Gastroesophageal sphincter (tissue), 4 donors: ENCODE measurements around the gene SMYD4. TPM values are rescaled to one million over a fixed set of nuclear protein-coding genes. Genes with fewer than 3 reads are reported as not detected.
A peak's percentile ranks its signal among the peaks of the same experiment; 100 is the strongest.
"Not testable (repeated sequence)": the region's sequence is repeated elsewhere in the genome, so short reads cannot be mapped to it uniquely, and the experiment has no call there.

Experiments used
- ATAC-seq: fragments of 150-250 bp; one replicate; pipeline ENCODE4 v1.9.1; 2016; ENCODE audit warnings: mild to moderate bottlenecking, moderate library complexity
- H3K27ac ChIP-seq, 4 donors: fragments of 200-600 bp; sonication (generic) in 3 of 4; 1 replicate in 3 of 4; 2 replicates in 1 of 4; pipeline ENCODE4 v1.5.1; 2016 to 2019
- H3K27me3 ChIP-seq: fragments of 200-600 bp; sonication (generic); one replicate; pipeline ENCODE4 v1.5.1; 2019
- H3K36me3 ChIP-seq, 2 donors: fragments of 200-600 bp; sonication (generic); one replicate each; pipeline ENCODE4 v1.5.1; 2019; ENCODE audit warnings: control low read depth in 1 of 2
- H3K4me1 ChIP-seq, 3 donors: fragments of 200-600 bp; sonication (generic); 1 replicate in 2 of 3; 2 replicates in 1 of 3; pipeline ENCODE4 v1.5.1; 2016 to 2019; ENCODE audit warnings: control low read depth in 2 of 3
- H3K4me3 ChIP-seq, 2 donors: fragments of 200-600 bp; sonication (generic); one replicate each; pipeline ENCODE4 v1.5.1; 2019; ENCODE audit warnings: mild to moderate bottlenecking in 1 of 2, moderate library complexity in 1 of 2
- H3K9me3 ChIP-seq, 3 donors: fragments of 200-600 bp; sonication (generic); one replicate each; pipeline ENCODE4 v1.5.1; 2017 to 2019; ENCODE audit warnings: control low read depth in 2 of 3
- CTCF ChIP-seq, 4 experiments: fragments of 200-600 bp in 2 of 4; fragments of 450-650 bp in 2 of 4; sonication (generic) in 1 of 4; IDR thresholded peaks; one replicate each; pipeline ENCODE4 v1.5.1; 2017 to 2019; ENCODE audit warnings: antibody characterized with exemption in 4 of 4, mild to moderate bottlenecking in 2 of 4, moderate library complexity in 2 of 4
- EP300 ChIP-seq: sonication (generic); formaldehyde crosslinking; IDR thresholded peaks from one replicate; pipeline ENCODE4 v1.6.1; 2017; ENCODE audit warnings: antibody characterized with exemption, mild to moderate bottlenecking
- POLR2A ChIP-seq, 2 donors: fragments of 450-650 bp; IDR thresholded peaks; one replicate each; pipeline ENCODE4 v1.6.1; 2017; ENCODE audit warnings: antibody characterized with exemption in 2 of 2, mild to moderate bottlenecking in 2 of 2, moderate library complexity in 1 of 2
- POLR2AphosphoS5 ChIP-seq: sonication (generic); formaldehyde crosslinking; IDR thresholded peaks from one replicate; pipeline ENCODE4 v1.6.1; 2017; ENCODE audit warnings: antibody characterized with exemption
- WGBS, 2 donors: methylation state at CpG; one replicate each; pipeline ENCODE4 v1.1.5; 2018; ENCODE audit warnings: low coverage in 1 of 2; 5-methylcytosine and 5-hydroxymethylcytosine counted together
- total RNA-seq, 4 donors: library from RNA; depleted of rRNA; stranded (reverse); fragments of >200 nt; gene quantifications; one replicate each; pipeline ENCODE4 v1.1.0, GENCODE V29; 2016

Gene SMYD4
- total RNA-seq, 4 donors from 2014 or later, result 8.1 to 14.0 (median 11.0) TPM

- no peak within 1 kb of the TSS for H3K27ac ChIP-seq
- ATAC-seq, result no peak
- no peaks in the 10 kb centered on the region for H3K27me3 ChIP-seq
- H3K9me3 ChIP-seq, result no peaks in the 10 kb centered on the region
- WGBS, 2 donors, result 0 to 80% methylated on average over 1 of the region's 10 CpGs
- H3K4me3 ChIP-seq, result no peak within 1 kb of the TSS
- TF ChIP-seq CTCF (IDR thresholded peaks at IDR 0.05) (no peak), EP300 (no peak), POLR2A (IDR thresholded peaks at IDR 0.05) (no peak), POLR2AphosphoS5 (no peak)
- H3K4me1 ChIP-seq, result peaks cover 0 to 7% (median 0%) of the 10 kb centered on the region in 3 donors
- peaks cover 0 to 11% of the 10 kb centered on the region in 2 donors for H3K36me3 ChIP-seq
Measured at GRCh38 chr17:1742371-1743087, 87.2 kb downstream of the SMYD4 start, which contains the start of gene SERPINF2. TSS of gene SERPINF2 (plus strand) at chr17:1742871. CDS start at chr17:1744996, 2,125 bp downstream.

- not testable (repeated sequence) for H3K27ac ChIP-seq, ATAC-seq, H3K27me3 ChIP-seq, H3K9me3 ChIP-seq, H3K4me3 ChIP-seq
- 95 to 96% methylated on average over 4 to 7 of the region's 7 CpGs for WGBS, 2 donors
- Histone ChIP-seq H3K4me1 (peaks cover 0 to 12% (median 0%) of the 10 kb centered on the region in 3 donors), H3K36me3 (peaks cover 0 to 17% of the 10 kb centered on the region in 2 donors)
Measured at GRCh38 chr17:1741899-1742298, 87.8 kb downstream of the SMYD4 start.

- H3K9me3 ChIP-seq, result no peaks in the 10 kb centered on the region
- H3K4me1 ChIP-seq, result peaks cover 0 to 22% (median 6%) of the 10 kb centered on the region in 3 donors
- H3K4me3 ChIP-seq, result no peak overlapping the region
- H3K36me3 ChIP-seq, result peaks cover 0 to 59% of the 10 kb centered on the region in 2 donors
- TF ChIP-seq POLR2A (IDR thresholded peaks at IDR 0.05) (no peak), CTCF (IDR thresholded peaks at IDR 0.05) (no peak), POLR2AphosphoS5 (no peak), EP300 (no peak)
- no peaks in the 10 kb centered on the region for H3K27me3 ChIP-seq
- H3K27ac ChIP-seq, result no peak overlapping the region
- no CpG with 5 or more reads among the region's 21 CpGs for WGBS, 2 donors
- ATAC-seq, result peak; percentile 38
Measured at GRCh38 chr17:1737531-1738291, 92.0 kb downstream of the SMYD4 start.

- Histone ChIP-seq H3K4me3 (no peak overlapping the region), H3K36me3 (peaks cover 0 to 68% of the 10 kb centered on the region in 2 donors), H3K27me3 (no peaks in the 10 kb centered on the region), H3K9me3 (no peaks in the 10 kb centered on the region), H3K27ac (peak overlapping the region in 1 of 4 donors; percentile 60), H3K4me1 (peaks cover 0 to 23% (median 6%) of the 10 kb centered on the region in 3 donors)
- peak; percentile 48 for ATAC-seq
- 60% methylated on average over 2 of the region's 25 CpGs; no CpG with 5 or more reads in 1 of the 2 donors for WGBS, 2 donors
- TF ChIP-seq EP300, result no peak
- TF ChIP-seq POLR2AphosphoS5, result no peak
- TF ChIP-seq POLR2A (IDR thresholded peaks at IDR 0.05), result no peak
- no peak for TF ChIP-seq CTCF (IDR thresholded peaks at IDR 0.05)
Measured at GRCh38 chr17:1736348-1737281, 93.1 kb downstream of the SMYD4 start.
